ENCODE results near the gene LRCH3. TPM values are rescaled to one million over a fixed set of nuclear protein-coding genes. Genes with fewer than 3 reads are reported as not detected.

Gene LRCH3
- polyA plus RNA-seq, 3 donors: 4.1 to 19.4 (median 7.4) TPM

GRCh38 chr3:197775317-197775716 is 15.7 kb upstream of the LRCH3 start:
- Histone ChIP-seq H3K4me3 (replicated peaks in 1 of 3; ENCODE audit: low read depth in 2 of 3, low read length in 3 of 3) (no peak overlapping the region), H3K27me3 (ENCODE audit: control insufficient read depth in 2 of 2, insufficient read depth in 2 of 2, low read length in 2 of 2) (no peaks in the 10 kb centered on the region), H3K9me3 (replicated peaks in 1 of 2; ENCODE audit: control insufficient read depth in 1 of 2, insufficient read depth in 1 of 2, low read length in 2 of 2) (no peaks in the 10 kb centered on the region), H3K79me2 (ENCODE audit: insufficient read depth, low read length) (no peaks in the 10 kb centered on the region), H3K27ac (ENCODE audit: low read depth in 1 of 2, low read length in 2 of 2) (no peak overlapping the region), H3K4me2 (replicated peaks; ENCODE audit: extremely low read depth, low read length, poor library complexity, severe bottlenecking) (no peak overlapping the region), H3K4me1 (ENCODE audit: control insufficient read depth in 1 of 2, insufficient read depth in 2 of 2, low read length in 2 of 2) (no peaks in the 10 kb centered on the region), H3K9ac (ENCODE audit: insufficient read depth, low read length, poor library complexity, severe bottlenecking) (no peak overlapping the region), H3K36me3 (replicated peaks in 1 of 2; ENCODE audit: control insufficient read depth in 1 of 2, insufficient read depth in 2 of 2, low read length in 2 of 2) (peaks cover 90 to 96% of the 10 kb centered on the region in 2 donors), H2AFZ (ENCODE audit: insufficient read depth, low read depth, low read length, poor library complexity, severe bottlenecking) (no peak overlapping the region), H4K20me1 (ENCODE audit: insufficient read depth, low read length) (no peaks in the 10 kb centered on the region)
- intact Hi-C loops (cut with micrococcal nuclease): no loop called here
- TF ChIP-seq, protein P1, sequence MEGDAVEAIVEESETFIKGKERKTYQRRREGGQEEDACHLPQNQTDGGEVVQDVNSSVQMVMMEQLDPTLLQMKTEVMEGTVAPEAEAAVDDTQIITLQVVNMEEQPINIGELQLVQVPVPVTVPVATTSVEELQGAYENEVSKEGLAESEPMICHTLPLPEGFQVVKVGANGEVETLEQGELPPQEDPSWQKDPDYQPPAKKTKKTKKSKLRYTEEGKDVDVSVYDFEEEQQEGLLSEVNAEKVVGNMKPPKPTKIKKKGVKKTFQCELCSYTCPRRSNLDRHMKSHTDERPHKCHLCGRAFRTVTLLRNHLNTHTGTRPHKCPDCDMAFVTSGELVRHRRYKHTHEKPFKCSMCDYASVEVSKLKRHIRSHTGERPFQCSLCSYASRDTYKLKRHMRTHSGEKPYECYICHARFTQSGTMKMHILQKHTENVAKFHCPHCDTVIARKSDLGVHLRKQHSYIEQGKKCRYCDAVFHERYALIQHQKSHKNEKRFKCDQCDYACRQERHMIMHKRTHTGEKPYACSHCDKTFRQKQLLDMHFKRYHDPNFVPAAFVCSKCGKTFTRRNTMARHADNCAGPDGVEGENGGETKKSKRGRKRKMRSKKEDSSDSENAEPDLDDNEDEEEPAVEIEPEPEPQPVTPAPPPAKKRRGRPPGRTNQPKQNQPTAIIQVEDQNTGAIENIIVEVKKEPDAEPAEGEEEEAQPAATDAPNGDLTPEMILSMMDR (IDR thresholded peaks at IDR 0.05): no peak
- peak overlapping the region in 1 of 7 donors; percentile 27 for H3K27ac Mint-ChIP-seq
- H3K4me3 Mint-ChIP-seq: no peak overlapping the region
- peaks cover 0 to 3% (median 0%) of the 10 kb centered on the region in 7 donors for H3K9me3 Mint-ChIP-seq
- H3K4me1 Mint-ChIP-seq: no peaks in the 10 kb centered on the region
- H3K27me3 Mint-ChIP-seq (ENCODE audit: low read depth in 3 of 3): no peaks in the 10 kb centered on the region
- DNase-seq: no peak
- 100% methylated on average over 5 of the region's 7 CpGs for WGBS (ENCODE audit: insufficient coverage)
- H3K36me3 Mint-ChIP-seq: peaks cover 77 to 94% of the 10 kb centered on the region in 2 donors

GRCh38 chr3:197782230-197782629 is 8.8 kb upstream of the LRCH3 start:
- TF ChIP-seq, protein P1 (IDR thresholded peaks at IDR 0.05): no peak
- H3K27me3 Mint-ChIP-seq (ENCODE audit: low read depth in 3 of 3): no peaks in the 10 kb centered on the region
- intact Hi-C loops (cut with micrococcal nuclease): no loop called here
- H3K36me3 Mint-ChIP-seq: peaks cover 48 to 62% of the 10 kb centered on the region in 2 donors
- Histone ChIP-seq H3K27ac (ENCODE audit: low read depth in 1 of 2, low read length in 2 of 2) (no peak overlapping the region), H3K79me2 (ENCODE audit: insufficient read depth, low read length) (no peaks in the 10 kb centered on the region), H3K4me3 (replicated peaks in 1 of 3; ENCODE audit: low read depth in 2 of 3, low read length in 3 of 3) (no peak overlapping the region), H3K9me3 (replicated peaks in 1 of 2; ENCODE audit: control insufficient read depth in 1 of 2, insufficient read depth in 1 of 2, low read length in 2 of 2) (no peaks in the 10 kb centered on the region), H3K4me1 (ENCODE audit: control insufficient read depth in 1 of 2, insufficient read depth in 2 of 2, low read length in 2 of 2) (no peaks in the 10 kb centered on the region), H3K4me2 (replicated peaks; ENCODE audit: extremely low read depth, low read length, poor library complexity, severe bottlenecking) (no peak overlapping the region), H3K36me3 (replicated peaks in 1 of 2; ENCODE audit: control insufficient read depth in 1 of 2, insufficient read depth in 2 of 2, low read length in 2 of 2) (peaks cover 62 to 79% of the 10 kb centered on the region in 2 donors), H3K27me3 (ENCODE audit: control insufficient read depth in 2 of 2, insufficient read depth in 2 of 2, low read length in 2 of 2) (no peaks in the 10 kb centered on the region), H4K20me1 (ENCODE audit: insufficient read depth, low read length) (no peaks in the 10 kb centered on the region), H3K9ac (ENCODE audit: insufficient read depth, low read length, poor library complexity, severe bottlenecking) (no peak overlapping the region), H2AFZ (ENCODE audit: insufficient read depth, low read depth, low read length, poor library complexity, severe bottlenecking) (no peak overlapping the region)
- H3K4me1 Mint-ChIP-seq: no peaks in the 10 kb centered on the region
- H3K27ac Mint-ChIP-seq: no peak overlapping the region
- 33% methylated on average over 3 of the region's 4 CpGs for WGBS (ENCODE audit: insufficient coverage)
- DNase-seq: peak in 1 of 3 donors; percentile 40
- H3K9me3 Mint-ChIP-seq: peaks cover 0 to 2% (median 0%) of the 10 kb centered on the region in 7 donors
- H3K4me3 Mint-ChIP-seq: no peak overlapping the region
